OCI-LY7 (cell line): Measurements from ENCODE around the gene TPPP3. TPM values are rescaled to one million over a fixed set of nuclear protein-coding genes. Genes with fewer than 3 reads are reported as not detected.

Experiments used
- BruUV-seq: library from RNA; stranded (reverse); fragments of 400-500 nt; replicated peaks from 2 replicates; lab custom pipeline; 2021; lab: Mats Ljungman, UMichigan
- CTCF ChIA-PET: fragments of 300-600 bp; sonication (Branson Sonifier 250); formaldehyde crosslinking; loops from one replicate; lab custom pipeline; 2022; ENCODE audit warnings: antibody characterized with exemption; ENCODE audit not compliant: unreplicated experiment; lab: Charles Lee
- POLR2A ChIA-PET: fragments of 300-600 bp; sonication (Branson Sonifier 250); formaldehyde crosslinking; loops from one replicate; lab custom pipeline; 2022; ENCODE audit warnings: antibody characterized with exemption; lab: Charles Lee
- DNase-seq: peaks from one replicate; pipeline ENCODE4 v3.0.0-alpha.2; 2015; ENCODE audit warnings: low spot score
- H2AFZ ChIP-seq: fragments of 200-600 bp; sonication (generic), shearing (Covaris generic); 2 replicates; pipeline ENCODE4 v1.6.1; 2014; ENCODE audit warnings: mild to moderate bottlenecking, antibody characterized with exemption, low read length, moderate library complexity
- H3K27ac ChIP-seq: fragments of 200-600 bp; sonication (generic); 2 replicates; pipeline ENCODE4 v1.5.1; 2014; ENCODE audit warnings: mixed run types, low read depth, mild to moderate bottlenecking, moderate library complexity, low read length, inconsistent platforms; ENCODE audit not compliant: poor library complexity, severe bottlenecking
- H3K36me3 ChIP-seq: fragments of 200-600 bp; sonication (generic); 2 replicates; pipeline ENCODE4 v1.6.1; 2014; ENCODE audit warnings: mild to moderate bottlenecking, antibody characterized with exemption, low read length, moderate library complexity, mixed read lengths; ENCODE audit not compliant: insufficient read depth
- H3K4me1 ChIP-seq: fragments of 200-600 bp; sonication (generic); 2 replicates; pipeline ENCODE4 v1.5.1; 2014; ENCODE audit warnings: mild to moderate bottlenecking, low read length; ENCODE audit not compliant: insufficient read depth, poor library complexity, severe bottlenecking
- H3K4me2 ChIP-seq: fragments of 200-600 bp; sonication (generic); 2 replicates; pipeline ENCODE4 v1.6.1; 2014; ENCODE audit warnings: mild to moderate bottlenecking, low read length
- H3K4me3 ChIP-seq: fragments of 200-600 bp; sonication (generic); 2 replicates; pipeline ENCODE4 v1.5.1; 2014; ENCODE audit warnings: mild to moderate bottlenecking, low read depth, low read length; ENCODE audit not compliant: poor library complexity, severe bottlenecking
- H3K79me2 ChIP-seq: fragments of 200-600 bp; sonication (generic); 2 replicates; pipeline ENCODE4 v1.6.1; 2016; ENCODE audit warnings: low read depth, mild to moderate bottlenecking, low read length, moderate library complexity, mixed read lengths; ENCODE audit not compliant: insufficient read depth
- H3K9me2 ChIP-seq: fragments of 200-600 bp; sonication (generic); 2 replicates; pipeline ENCODE4 v1.6.1; 2016; ENCODE audit warnings: mild to moderate bottlenecking, low read length, mixed read lengths; ENCODE audit not compliant: insufficient read depth
- H3K9me3 ChIP-seq: fragments of 200-600 bp; sonication (generic); 2 replicates; pipeline ENCODE4 v1.6.1; 2014; ENCODE audit warnings: mild to moderate bottlenecking, mixed run types, low read length, mixed read lengths
- H4K20me1 ChIP-seq: fragments of 200-600 bp; sonication (generic); 2 replicates; pipeline ENCODE4 v1.6.1; 2014; ENCODE audit warnings: mild to moderate bottlenecking, antibody characterized with exemption, low read length, moderate library complexity, mixed read lengths; ENCODE audit not compliant: insufficient read depth
- CTCF ChIP-seq: fragments of 200-600 bp; sonication (generic); conservative IDR thresholded peaks from 2 replicates; pipeline ENCODE4 v1.5.1; 2014; ENCODE audit warnings: mild to moderate bottlenecking, antibody characterized with exemption, low read length, moderate library complexity, mixed read lengths
- EZH2phosphoT487 ChIP-seq: fragments of 200-600 bp; sonication (generic); IDR thresholded peaks from 2 replicates; pipeline ENCODE4 v1.6.1; 2018; ENCODE audit warnings: low read depth, borderline replicate concordance, mild to moderate bottlenecking, mixed run types, antibody characterized with exemption, low read length, moderate library complexity, mixed read lengths
- intact Hi-C: fragments of 100-400 bp; cut with micrococcal nuclease; formaldehyde crosslinking; loops from one replicate; pipeline ENCODE4 v1.10.0; 2022; ENCODE audit not compliant: unreplicated experiment
- total RNA-seq, 2 experiments: library from RNA; depleted of rRNA in 1 of 2; stranded (reverse); fragments of >200 nt in 1 of 2; shearing (Covaris generic) in 1 of 2; gene quantifications; 2 replicates each; pipeline ENCODE4 v1.2.3, GENCODE V29; 2014 to 2022

The TPPP3 gene
- total RNA-seq, 2 experiments from 2014 or later = not detected

- TF ChIP-seq EZH2phosphoT487 = no peak
- no peak for TF ChIP-seq CTCF
- no peaks in the 10 kb centered on the region for H3K9me3 ChIP-seq
- H3K27ac ChIP-seq = no peak overlapping the region
- H3K79me2 ChIP-seq = no peaks in the 10 kb centered on the region
- H3K4me1 ChIP-seq = no peaks in the 10 kb centered on the region
- BruUV-seq = no TSS peak
- intact Hi-C loops = no loop called here
- no peak overlapping the region for H2AFZ ChIP-seq
- no peak overlapping the region for H3K4me3 ChIP-seq
- ChIA-PET POLR2A (interaction anchor here (0.6 kb wide), 1 partner anchor 74 kb away, joined by 5 read pairs; no protein-coding TSS in a partner anchor), CTCF (no interaction called here)
- no peaks in the 10 kb centered on the region for H3K9me2 ChIP-seq
- H4K20me1 ChIP-seq = no peaks in the 10 kb centered on the region
- no peaks in the 10 kb centered on the region for H3K36me3 ChIP-seq
- no peak overlapping the region for H3K4me2 ChIP-seq
- no peak for DNase-seq
Measured at GRCh38 chr16:67424261-67424615, 30.9 kb upstream of the TPPP3 start.

GRCh38 chr16:67423611-67424260 lies 30.4 kb upstream of the TPPP3 start:
- CTCF ChIA-PET = no interaction called here
- BruUV-seq = no TSS peak
- H3K4me3 ChIP-seq = no peak overlapping the region
- intact Hi-C loops = no loop called here
- no peaks in the 10 kb centered on the region for H3K9me3 ChIP-seq
- no peaks in the 10 kb centered on the region for H3K9me2 ChIP-seq
- H3K27ac ChIP-seq = no peak overlapping the region
- H4K20me1 ChIP-seq = no peaks in the 10 kb centered on the region
- TF ChIP-seq EZH2phosphoT487 = no peak
- TF ChIP-seq CTCF = no peak
- POLR2A ChIA-PET = no interaction called here
- no peaks in the 10 kb centered on the region for H3K36me3 ChIP-seq
- no peaks in the 10 kb centered on the region for H3K4me1 ChIP-seq
- no peak overlapping the region for H2AFZ ChIP-seq
- DNase-seq = no peak
- no peak overlapping the region for H3K4me2 ChIP-seq
- H3K79me2 ChIP-seq = no peaks in the 10 kb centered on the region

DNA sequence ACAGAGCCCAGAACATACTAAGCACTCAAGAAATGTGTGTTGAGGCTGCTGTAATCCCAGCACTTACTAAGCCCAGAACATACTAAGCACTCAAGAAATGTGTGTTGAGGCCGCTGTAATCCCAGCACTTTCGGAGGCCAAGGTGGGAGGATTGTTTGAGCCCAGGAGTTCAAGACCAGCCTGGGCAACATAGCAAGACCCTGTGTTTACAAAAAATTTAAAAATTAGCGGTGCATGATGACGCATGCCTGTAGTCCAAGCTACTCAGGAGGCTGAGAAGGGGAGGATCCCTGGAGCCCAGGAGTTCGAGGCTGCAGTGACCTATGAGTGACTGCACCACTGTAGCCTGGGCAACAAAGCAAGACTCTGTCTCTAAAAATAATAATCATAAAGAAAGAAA lies 29.7 kb upstream of the TPPP3 start:
- no peak for DNase-seq
- intact Hi-C loops = no loop called here
- no peak for TF ChIP-seq CTCF
- TF ChIP-seq EZH2phosphoT487 = no peak
- Histone ChIP-seq H3K36me3 (no peaks in the 10 kb centered on the region), H3K79me2 (no peaks in the 10 kb centered on the region), H3K9me2 (no peaks in the 10 kb centered on the region), H2AFZ (no peak overlapping the region), H3K4me1 (no peaks in the 10 kb centered on the region), H4K20me1 (no peaks in the 10 kb centered on the region), H3K4me2 (no peak overlapping the region), H3K27ac (no peak overlapping the region), H3K4me3 (no peak overlapping the region), H3K9me3 (no peaks in the 10 kb centered on the region)
- ChIA-PET POLR2A (no interaction called here), CTCF (no interaction called here)
- no TSS peak for BruUV-seq
